HG03108 (cell line): ENCODE results near the gene KRT40.

ENCODE experiments used
- ATAC-seq: cut with Tn5 transposase; IDR thresholded peaks from one replicate; pipeline ENCODE4 v1.9.1; 2021; ENCODE audit warnings: moderate library complexity; ENCODE audit not compliant: unreplicated experiment

Gene KRT40

GRCh38 chr17:40997361-40997760, 13.2 kb upstream of the KRT40 start:
- no peak for ATAC-seq

DNA sequence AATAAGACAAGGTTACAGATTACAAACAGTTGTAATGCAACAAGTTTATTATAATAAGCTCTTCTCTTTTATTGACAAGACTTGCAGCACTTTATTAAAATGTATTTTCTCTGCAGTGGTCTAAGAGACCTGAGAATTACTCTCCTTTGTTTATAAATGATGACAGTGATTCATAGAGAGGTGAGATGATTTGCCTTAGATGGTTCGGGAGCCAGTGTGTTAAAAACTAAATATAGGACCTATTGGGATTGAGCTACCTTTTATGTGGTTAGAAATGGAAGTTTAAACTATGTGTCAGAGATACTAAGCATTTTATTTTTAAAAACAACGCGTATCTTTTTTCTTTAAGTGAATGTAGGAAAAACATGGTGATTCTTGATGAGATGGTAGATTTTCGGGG, 12.7 kb upstream of the KRT40 start:
- ATAC-seq, result no peak

- ATAC-seq, result no peak
Observed at GRCh38 chr17:40995116-40995515, 11.0 kb upstream of the KRT40 start.

- no peak for ATAC-seq
Observed at GRCh38 chr17:40993839-40994238, 9.7 kb upstream of the KRT40 start, which contains the start of gene KRTAP3-3. Gene KRTAP3-3, minus strand, starts transcription at chr17:40994164. Its CDS starts 67 bp downstream, at chr17:40994097.

- no peak for ATAC-seq
Observed at GRCh38 chr17:40993084-40993483, 9.0 kb upstream of the KRT40 start.

GRCh38 chr17:40992666-40993065, 8.5 kb upstream of the KRT40 start:
- no peak for ATAC-seq

- no peak for ATAC-seq
Observed at GRCh38 chr17:40986920-40987319, 2.8 kb upstream of the KRT40 start.

DNA sequence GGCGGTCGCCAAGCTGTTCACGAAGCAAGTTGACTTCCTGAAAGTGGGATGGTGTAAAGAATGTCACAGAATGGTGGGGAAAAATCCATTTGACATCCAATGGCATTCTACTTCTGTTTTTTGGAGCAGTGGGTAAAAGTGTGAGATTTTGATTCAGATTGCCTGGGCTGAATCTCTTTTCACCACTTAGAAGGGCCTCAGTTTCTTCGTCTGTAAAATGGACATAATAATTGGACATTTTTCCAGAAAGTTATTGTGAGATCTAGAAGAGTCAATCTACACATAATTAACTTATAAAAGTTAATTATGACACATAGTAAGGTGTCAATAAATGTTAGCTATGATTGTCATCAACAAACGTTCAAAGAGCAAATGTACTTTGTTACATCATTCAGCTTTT, 3.0 kb downstream of the KRT40 start:
- no peak for ATAC-seq

GRCh38 chr17:40980596-40980995, 3.5 kb downstream of the KRT40 start:
- no peak for ATAC-seq

DNA sequence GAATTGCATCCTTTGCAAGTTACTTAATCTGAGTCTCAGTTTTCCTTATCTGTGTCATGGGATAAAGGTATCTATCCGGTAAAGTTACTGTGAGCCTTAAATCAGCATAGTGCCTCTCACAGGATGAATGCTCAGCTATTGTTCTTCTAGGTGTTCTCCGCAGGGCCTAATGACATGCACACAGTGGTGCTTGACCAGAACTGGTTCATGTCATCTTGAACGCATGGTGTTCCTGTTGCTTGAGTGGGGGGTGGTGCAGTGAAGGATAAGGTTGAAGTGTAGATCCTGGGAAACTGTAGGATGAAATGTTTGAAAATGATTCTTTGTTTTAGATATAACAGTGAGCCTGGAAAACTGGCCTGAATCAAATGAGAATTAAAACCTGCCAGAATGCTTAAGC, 4.0 kb downstream of the KRT40 start:
- ATAC-seq, result no peak

- no peak for ATAC-seq
Observed at GRCh38 chr17:40978575-40979151, 5.5 kb downstream of the KRT40 start.

DNA sequence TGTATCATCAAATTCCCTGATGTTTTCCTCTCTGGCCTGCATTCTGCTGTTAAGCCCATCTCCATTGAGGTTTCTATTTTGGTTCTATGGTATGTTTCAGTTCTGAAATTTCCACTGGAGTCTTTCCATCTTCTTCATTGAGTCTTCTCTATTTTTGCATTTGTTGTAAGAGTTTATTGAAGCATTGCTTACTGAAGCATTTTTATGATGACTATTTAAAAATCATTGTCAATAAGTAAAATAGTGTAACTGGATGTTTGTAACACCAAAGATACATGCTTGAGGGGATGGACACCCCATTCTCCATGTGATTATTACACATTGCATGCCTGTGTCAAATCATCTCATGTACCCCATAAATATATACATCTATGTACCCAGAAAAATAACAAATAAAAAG, 8.6 kb downstream of the KRT40 start:
- ATAC-seq, result no peak

DNA sequence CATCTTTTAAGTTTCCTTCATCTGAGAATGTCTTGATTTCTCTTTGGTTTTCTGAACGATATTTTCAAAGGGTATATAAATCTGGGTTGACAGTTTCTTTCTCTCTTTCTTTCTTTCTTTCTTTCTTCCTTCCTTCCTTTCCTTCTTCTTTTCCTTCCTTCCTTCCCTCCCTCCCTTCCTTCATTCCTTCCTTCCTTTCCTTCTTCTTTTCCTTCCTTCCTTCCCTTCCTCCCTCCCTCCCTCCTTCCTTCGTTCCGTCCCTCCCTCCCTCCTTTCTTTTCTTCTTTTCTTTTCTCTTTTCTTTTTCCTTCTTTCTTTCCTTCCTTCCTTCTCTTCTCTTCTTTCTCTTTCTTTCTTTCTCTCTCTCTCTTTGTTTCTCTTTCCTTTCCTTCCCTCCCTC, 9.8 kb downstream of the KRT40 start:
- ATAC-seq, result no peak

- no peak for ATAC-seq
Observed at GRCh38 chr17:40967582-40967981, 16.5 kb downstream of the KRT40 start.

DNA sequence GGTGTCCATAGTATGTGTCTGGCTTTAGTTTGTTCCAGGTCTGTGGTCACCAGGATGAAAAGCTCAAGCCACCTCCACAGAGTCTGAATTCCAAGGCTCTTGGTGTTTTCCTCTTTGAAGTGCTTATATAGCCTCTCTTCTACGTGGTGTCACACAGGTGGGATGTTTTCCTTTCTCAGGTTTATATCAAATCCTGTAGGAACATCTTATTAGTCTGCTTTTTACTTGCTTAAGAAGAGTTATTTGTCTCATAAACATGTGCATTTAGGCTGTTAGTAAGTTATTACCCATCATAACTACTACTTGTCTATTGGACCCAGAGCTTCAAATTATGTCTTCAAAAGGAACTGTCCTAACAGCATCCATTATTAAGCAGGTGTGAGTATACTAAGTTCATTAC, 17.3 kb downstream of the KRT40 start, which contains the start of gene KRT39:
Gene KRT39 (minus strand): TSS at position 101 of the 400 bp plus-strand sequence. CDS start 92 bp downstream, at position 9.
- ATAC-seq, result no peak

DNA sequence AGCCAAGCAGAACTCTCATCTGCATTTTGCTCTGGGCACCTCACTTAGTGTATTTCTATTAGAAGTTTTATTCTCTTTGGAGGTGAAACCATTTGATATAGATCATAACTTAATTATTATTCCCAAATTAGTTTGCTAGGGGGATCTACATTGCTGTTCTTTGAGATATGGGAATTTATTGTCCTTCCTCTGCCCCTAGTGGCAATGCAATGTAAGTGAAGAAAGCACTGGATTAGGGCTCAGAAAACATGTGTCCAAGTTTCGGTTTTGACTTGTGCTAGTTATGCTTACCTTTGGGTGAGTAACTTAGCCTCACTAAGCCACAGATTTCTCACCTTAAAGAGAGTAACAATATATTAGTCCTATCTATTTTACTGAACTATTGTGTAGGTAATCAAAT, 20.3 kb downstream of the KRT40 start:
- no peak for ATAC-seq

DNA sequence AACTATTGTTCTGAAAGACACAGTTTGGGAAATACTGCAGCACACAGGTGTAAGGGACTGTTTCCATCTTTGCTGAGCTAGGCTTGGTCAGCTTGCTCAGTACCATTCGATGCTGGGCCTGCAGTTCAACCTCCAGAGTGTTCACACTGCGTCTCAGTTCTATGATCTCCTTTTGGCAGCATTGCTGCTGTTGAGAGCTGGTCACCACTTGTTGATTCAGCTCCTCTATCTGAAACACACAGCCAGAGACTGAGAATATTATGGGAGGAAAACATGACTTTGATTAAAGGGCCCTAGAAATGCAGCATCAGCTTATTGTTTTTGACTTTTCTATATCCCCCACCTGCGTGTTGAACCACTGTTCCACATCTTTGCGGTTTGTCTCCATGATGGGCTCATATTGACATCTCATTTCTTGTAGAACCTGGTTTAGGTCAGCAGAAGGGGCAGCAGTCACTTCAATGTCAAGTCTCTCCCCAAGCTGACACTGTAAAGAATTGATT, 22.0 kb downstream of the KRT40 start:
- ATAC-seq, result no peak

DNA sequence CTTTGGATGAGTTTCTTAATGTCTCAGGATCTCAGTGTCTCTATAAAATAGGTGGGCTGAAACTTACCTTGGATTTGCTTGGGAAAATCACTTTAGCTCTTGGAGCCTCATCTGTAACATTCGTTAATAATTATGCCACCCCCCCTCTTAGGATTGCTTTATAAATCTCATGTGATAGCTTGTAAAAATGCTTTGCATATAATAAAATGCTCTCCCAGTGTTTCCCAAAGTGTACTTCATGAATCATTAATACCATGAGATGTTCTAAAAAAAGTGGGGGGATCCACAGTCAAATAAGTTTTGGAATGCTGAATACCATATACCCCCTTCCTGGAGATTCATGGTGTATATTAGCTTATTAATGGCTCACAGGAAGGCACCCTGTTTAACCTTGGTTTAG, 22.5 kb downstream of the KRT40 start:
- ATAC-seq, result no peak

GRCh38 chr17:40960144-40960543, 24.0 kb downstream of the KRT40 start:
- ATAC-seq, result no peak

GRCh38 chr17:40958086-40958953, 25.8 kb downstream of the KRT40 start:
- ATAC-seq, result no peak

- ATAC-seq, result no peak
Observed at GRCh38 chr17:40956401-40957254, 27.5 kb downstream of the KRT40 start.
